ENCODE data around the gene SLC46A3. TPM values are rescaled to one million over a fixed set of nuclear protein-coding genes. Genes with fewer than 3 reads are reported as not detected.

The SLC46A3 gene
- total RNA-seq, 4 donors from 2014 or later, result 10.6 to 16.1 (median 13.3) TPM

- DNase-seq (ENCODE audit: low spot score) (no peak), ATAC-seq (ENCODE audit: low FRiP score) (no peak)
- TF ChIP-seq CTCF (IDR thresholded peaks at IDR 0.05), result no peak
Measured at GRCh38 chr13:28734906-28735305, 16.1 kb upstream of the SLC46A3 start.

- TF ChIP-seq CTCF (IDR thresholded peaks at IDR 0.05), result no peak
- DNase-seq (ENCODE audit: low spot score), result no peak
- ATAC-seq (ENCODE audit: low FRiP score), result no peak
Measured at GRCh38 chr13:28730762-28731161, 12.0 kb upstream of the SLC46A3 start.

- TF ChIP-seq CTCF (IDR thresholded peaks at IDR 0.05), result no peak
- DNase-seq (ENCODE audit: low spot score) (no peak), ATAC-seq (ENCODE audit: low FRiP score) (no peak)
Measured at GRCh38 chr13:28729541-28729940, 10.8 kb upstream of the SLC46A3 start.

- DNase-seq (ENCODE audit: low spot score) (no peak), ATAC-seq (ENCODE audit: low FRiP score) (no peak)
Measured at GRCh38 chr13:28728642-28729041, 9.9 kb upstream of the SLC46A3 start.

GRCh38 chr13:28725046-28725610, 6.4 kb upstream of the SLC46A3 start:
- DNase-seq (ENCODE audit: low spot score) (no peak), ATAC-seq (ENCODE audit: low FRiP score) (no peak)
- no peak for TF ChIP-seq CTCF (IDR thresholded peaks at IDR 0.05)

More at GRCh38 chr13:28728642-28729041, 9.9 kb upstream of the SLC46A3 start:
- TF ChIP-seq CTCF (IDR thresholded peaks at IDR 0.05), result no peak

GRCh38 chr13:28723806-28724205, 5.0 kb upstream of the SLC46A3 start:
- DNase-seq (ENCODE audit: low spot score) (no peak), ATAC-seq (ENCODE audit: low FRiP score) (no peak)
- no peak for TF ChIP-seq CTCF (IDR thresholded peaks at IDR 0.05)

- TF ChIP-seq CTCF (IDR thresholded peaks at IDR 0.05), result no peak
- no peak for ATAC-seq (ENCODE audit: low FRiP score)
- no peak for DNase-seq (ENCODE audit: low spot score)
Measured at GRCh38 chr13:28719227-28720055, 671 bp upstream of the SLC46A3 start.
